ENCODE data around the gene FBXL22. TPM values are rescaled to one million over a fixed set of nuclear protein-coding genes. Genes with fewer than 3 reads are reported as not detected.

Gene FBXL22
- total and polyA plus RNA-seq, 2 of the 8 experiments (the other 6 are each of a cell fraction or from before 2014, with no cell fraction given) = 0.09 to 0.47 TPM

DNA sequence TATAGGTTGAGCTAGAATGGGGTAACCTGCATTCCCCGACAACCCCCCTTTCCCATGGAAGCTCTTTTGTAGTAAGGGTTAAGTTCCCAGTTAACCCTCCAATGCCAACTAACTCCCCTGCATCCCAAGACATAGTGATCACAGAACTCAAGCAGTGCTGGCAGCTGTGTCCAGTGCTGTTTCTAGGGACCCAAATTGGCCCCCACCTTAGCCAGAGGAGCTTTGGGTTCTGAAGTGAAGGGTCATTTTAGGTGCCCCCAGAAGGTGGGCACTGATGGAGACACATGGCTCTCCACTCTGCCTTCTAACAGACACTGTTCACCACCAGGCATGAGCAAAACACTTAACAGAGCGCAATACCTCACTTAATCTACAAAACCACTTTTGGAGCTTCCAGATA lies 7.1 kb downstream of the FBXL22 start:
- H2BK12ac ChIP-seq (ENCODE audit: low read depth, low read length) = no peak overlapping the region
- peaks cover 0 to 13% (median 7%) of the 10 kb centered on the region in 4 experiments; a peak in 5 of 7 replicates for H3K4me1 ChIP-seq (replicated peaks in 1 of 4; ENCODE audit: control insufficient read depth in 3 of 4, insufficient read depth in 4 of 4, low read length in 3 of 4)
- ChIA-PET POLR2A (ENCODE audit: partially characterized antibody) (no interaction called here), CTCF (ENCODE audit: partially characterized antibody) (interaction anchor here (0.8 to 3.2 kb wide), 5 partner anchors 9 to 463 kb away, joined by 3 to 12 read pairs (median 3); no protein-coding TSS in a partner anchor)
- no peak overlapping the region for H2AFZ ChIP-seq (ENCODE audit: low read length)
- no peak overlapping the region for H3K9ac ChIP-seq (replicated peaks in 1 of 4; ENCODE audit: extremely low read depth in 1 of 4, low read depth in 3 of 4, low read length in 3 of 4)
- DNase-seq (ENCODE audit: low read depth in 1 of 2, low spot score in 2 of 2) = no peak
- H3K79me1 ChIP-seq (ENCODE audit: low read depth, low read length) = no peaks in the 10 kb centered on the region
- no peak overlapping the region for H2BK20ac ChIP-seq (ENCODE audit: low read length)
- H3K27me3 ChIP-seq (replicated peaks in 1 of 4; ENCODE audit: control insufficient read depth in 3 of 4, extremely low read depth in 1 of 4, insufficient read depth in 3 of 4, low read length in 3 of 4) = peaks cover 0 to 28% (median 19%) of the 10 kb centered on the region in 4 experiments; a peak in 6 of 7 replicates
- H4K91ac ChIP-seq (replicated peaks; ENCODE audit: insufficient read length, low read length) = no peak overlapping the region
- no peak overlapping the region for H3K4ac ChIP-seq (replicated peaks; ENCODE audit: insufficient read length, low read depth, low read length)
- no peak overlapping the region for H2AK5ac ChIP-seq (ENCODE audit: low read depth, low read length)
- no peak overlapping the region for H3K4me2 ChIP-seq (ENCODE audit: insufficient read depth in 1 of 2, low read depth in 2 of 2, low read length in 2 of 2)
- H3K36me3 ChIP-seq (ENCODE audit: control insufficient read depth in 2 of 4, insufficient read depth in 4 of 4, low read length in 3 of 4) = peaks cover 0 to 6% (median 3%) of the 10 kb centered on the region in 4 experiments; a peak in 5 of 8 replicates
- H3K4me3 ChIP-seq (ENCODE audit: extremely low read depth in 1 of 4, insufficient read depth in 2 of 4, low read depth in 3 of 4, low read length in 4 of 4) = no peak overlapping the region
- H4K5ac ChIP-seq (ENCODE audit: insufficient read length, low read depth, low read length) = no peak overlapping the region
- peaks cover 13% of the 10 kb centered on the region for H3K23me2 ChIP-seq (ENCODE audit: low read depth, low read length)
- H3K79me2 ChIP-seq (ENCODE audit: control insufficient read depth in 1 of 2, insufficient read depth in 2 of 2, low read length in 2 of 2) = no peaks in the 10 kb centered on the region
- H4K20me1 ChIP-seq (replicated peaks in 1 of 2; ENCODE audit: control insufficient read depth in 1 of 2, insufficient read depth in 2 of 2, low read length in 2 of 2) = peaks cover 0 to 5% of the 10 kb centered on the region in 2 experiments
- H3K14ac ChIP-seq (ENCODE audit: insufficient read length) = no peak overlapping the region
- H3K18ac ChIP-seq (ENCODE audit: extremely low read depth, low read length) = no peak overlapping the region
- WGBS, 2 experiments (ENCODE audit: extremely low coverage in 1 of 2, insufficient coverage in 1 of 2, insufficient read length in 1 of 2, insufficient replicate concordance in 2 of 2, low coverage in 1 of 2, low lambda C conversion rate in 2 of 2, missing lambda C conversion rate in 1 of 2) = 100% methylated on average over 2 of the region's 2 CpGs; no CpG with 5 or more reads in 1 of the 2 experiments
- no peaks in the 10 kb centered on the region for H3K9me3 ChIP-seq (ENCODE audit: insufficient read depth in 2 of 2, low read depth in 1 of 2, low read length in 1 of 2)
- FAIRE-seq = no peak
- H3K27ac ChIP-seq (ENCODE audit: low read depth, low read length) = no peak overlapping the region
- H2BK15ac ChIP-seq (ENCODE audit: low read length) = no peak overlapping the region
- no peak overlapping the region for H2BK120ac ChIP-seq (replicated peaks; ENCODE audit: low read depth, low read length)
- no peak overlapping the region for H3K23ac ChIP-seq (ENCODE audit: insufficient read length)
- H2BK5ac ChIP-seq (ENCODE audit: low read depth, low read length) = no peak overlapping the region
- no peak overlapping the region for H4K8ac ChIP-seq (ENCODE audit: extremely low read depth, insufficient read depth, low read length)
- H3K56ac ChIP-seq (replicated peaks; ENCODE audit: insufficient read length, low read depth, low read length) = no peak overlapping the region
- no peak for TF ChIP-seq TAF1 (IDR thresholded peaks at IDR 0.05; ENCODE audit: low read depth, low read length)
- TF ChIP-seq, protein P1, sequence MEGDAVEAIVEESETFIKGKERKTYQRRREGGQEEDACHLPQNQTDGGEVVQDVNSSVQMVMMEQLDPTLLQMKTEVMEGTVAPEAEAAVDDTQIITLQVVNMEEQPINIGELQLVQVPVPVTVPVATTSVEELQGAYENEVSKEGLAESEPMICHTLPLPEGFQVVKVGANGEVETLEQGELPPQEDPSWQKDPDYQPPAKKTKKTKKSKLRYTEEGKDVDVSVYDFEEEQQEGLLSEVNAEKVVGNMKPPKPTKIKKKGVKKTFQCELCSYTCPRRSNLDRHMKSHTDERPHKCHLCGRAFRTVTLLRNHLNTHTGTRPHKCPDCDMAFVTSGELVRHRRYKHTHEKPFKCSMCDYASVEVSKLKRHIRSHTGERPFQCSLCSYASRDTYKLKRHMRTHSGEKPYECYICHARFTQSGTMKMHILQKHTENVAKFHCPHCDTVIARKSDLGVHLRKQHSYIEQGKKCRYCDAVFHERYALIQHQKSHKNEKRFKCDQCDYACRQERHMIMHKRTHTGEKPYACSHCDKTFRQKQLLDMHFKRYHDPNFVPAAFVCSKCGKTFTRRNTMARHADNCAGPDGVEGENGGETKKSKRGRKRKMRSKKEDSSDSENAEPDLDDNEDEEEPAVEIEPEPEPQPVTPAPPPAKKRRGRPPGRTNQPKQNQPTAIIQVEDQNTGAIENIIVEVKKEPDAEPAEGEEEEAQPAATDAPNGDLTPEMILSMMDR (IDR thresholded peaks at IDR 0.05; ENCODE audit: control extremely low read depth in 1 of 3, insufficient read depth in 1 of 3, low read depth in 1 of 3, low read length in 3 of 3) = no peak

Measured in H1 (cell line).